Measurements from ENCODE around the gene NTRK3.

DNA sequence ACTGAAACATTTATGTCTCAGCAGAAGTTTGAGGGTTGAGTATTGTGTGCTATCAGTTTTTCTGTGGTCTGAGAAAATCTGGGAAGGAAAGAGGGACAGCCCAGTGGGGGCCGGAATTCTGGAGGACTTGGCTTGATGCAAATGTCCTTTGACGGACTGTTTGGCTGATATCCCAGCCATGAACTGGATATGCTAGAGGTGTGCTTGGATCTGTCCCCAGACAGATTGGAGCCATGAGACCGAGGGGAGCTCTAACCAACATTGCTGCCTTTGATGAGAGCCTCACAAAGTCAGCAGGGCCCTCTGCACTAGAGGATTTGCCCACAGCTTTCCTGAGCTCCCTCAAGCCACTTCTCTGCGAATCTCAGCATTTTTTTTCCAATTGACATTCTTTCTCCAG, 405.6 kb downstream of the NTRK3 start:
- TF ChIP-seq, protein P1, sequence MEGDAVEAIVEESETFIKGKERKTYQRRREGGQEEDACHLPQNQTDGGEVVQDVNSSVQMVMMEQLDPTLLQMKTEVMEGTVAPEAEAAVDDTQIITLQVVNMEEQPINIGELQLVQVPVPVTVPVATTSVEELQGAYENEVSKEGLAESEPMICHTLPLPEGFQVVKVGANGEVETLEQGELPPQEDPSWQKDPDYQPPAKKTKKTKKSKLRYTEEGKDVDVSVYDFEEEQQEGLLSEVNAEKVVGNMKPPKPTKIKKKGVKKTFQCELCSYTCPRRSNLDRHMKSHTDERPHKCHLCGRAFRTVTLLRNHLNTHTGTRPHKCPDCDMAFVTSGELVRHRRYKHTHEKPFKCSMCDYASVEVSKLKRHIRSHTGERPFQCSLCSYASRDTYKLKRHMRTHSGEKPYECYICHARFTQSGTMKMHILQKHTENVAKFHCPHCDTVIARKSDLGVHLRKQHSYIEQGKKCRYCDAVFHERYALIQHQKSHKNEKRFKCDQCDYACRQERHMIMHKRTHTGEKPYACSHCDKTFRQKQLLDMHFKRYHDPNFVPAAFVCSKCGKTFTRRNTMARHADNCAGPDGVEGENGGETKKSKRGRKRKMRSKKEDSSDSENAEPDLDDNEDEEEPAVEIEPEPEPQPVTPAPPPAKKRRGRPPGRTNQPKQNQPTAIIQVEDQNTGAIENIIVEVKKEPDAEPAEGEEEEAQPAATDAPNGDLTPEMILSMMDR (IDR thresholded peaks at IDR 0.05): no peak
- no peak for TF ChIP-seq POLR2A (IDR thresholded peaks at IDR 0.05)
